Peyer's patch (tissue), 4 donors: ENCODE measurements around the gene TBC1D28. TPM values are rescaled to one million over a fixed set of nuclear protein-coding genes. Genes with fewer than 3 reads are reported as not detected.
"Not testable (repeated sequence)": the region's sequence is repeated elsewhere in the genome, so short reads cannot be mapped to it uniquely, and the experiment has no call there.

Experiments used
- DNase-seq, 3 donors: peaks; one replicate each; pipeline ENCODE4 v3.0.0-alpha.2; 2017 to 2019
- H3K27ac ChIP-seq, 4 donors: fragments of 200-600 bp; sonication (generic); one replicate each; pipeline ENCODE4 v1.5.1; 2016 to 2019
- H3K27me3 ChIP-seq, 2 donors: fragments of 200-600 bp; sonication (generic); one replicate each; pipeline ENCODE4 v1.5.1; 2019
- H3K36me3 ChIP-seq, 3 donors: fragments of 200-600 bp; sonication (generic); one replicate each; pipeline ENCODE4 v1.5.1; 2016 to 2019
- H3K4me1 ChIP-seq, 4 donors: fragments of 200-600 bp; sonication (generic); one replicate each; pipeline ENCODE4 v1.5.1; 2016 to 2019
- H3K4me3 ChIP-seq, 4 donors: fragments of 200-600 bp; sonication (generic); 1 replicate in 3 of 4; 2 replicates in 1 of 4; pipeline ENCODE4 v1.5.1; 2016 to 2019; ENCODE audit warnings: mild to moderate bottlenecking in 1 of 4
- H3K9me3 ChIP-seq, 4 donors: fragments of 200-600 bp; sonication (generic); one replicate each; pipeline ENCODE4 v1.5.1; 2016 to 2019; ENCODE audit warnings: mild to moderate bottlenecking in 1 of 4
- POLR2A ChIP-seq, 2 donors: fragments of 450-650 bp; IDR thresholded peaks; one replicate each; pipeline ENCODE4 v1.5.1; 2017; ENCODE audit warnings: antibody characterized with exemption in 2 of 2, mild to moderate bottlenecking in 2 of 2, moderate library complexity in 2 of 2
- small RNA-seq, 2 donors: library from RNA; depleted of rRNA; stranded (forward); fragments of <200 nt; gene quantifications; one replicate each; pipeline ENCODE3, GENCODE V24; 2016
- total RNA-seq, 4 donors: library from RNA; depleted of rRNA; stranded (reverse); fragments of >200 nt; gene quantifications; one replicate each; pipeline ENCODE4 v1.1.0, GENCODE V29; 2016
- TF ChIP-seq, protein P1 (sequence below), 6 experiments: fragments of 450-650 bp in 4 of 6; fragments of 200-600 bp in 2 of 6; sonication (generic) in 1 of 6; IDR thresholded peaks; one replicate each; pipeline ENCODE4 v1.5.1; 2017 to 2019; ENCODE audit warnings: antibody characterized with exemption in 6 of 6, mild to moderate bottlenecking in 3 of 6, moderate library complexity in 1 of 6

The TBC1D28 gene
- total RNA-seq, 4 donors from 2014 or later = not detected

GRCh38 chr17:18635773-18636172, 8.4 kb downstream of the TBC1D28 start:
- DNase-seq, H3K4me1 ChIP-seq, H3K27ac ChIP-seq, H3K27me3 ChIP-seq, H3K36me3 ChIP-seq, H3K4me3 ChIP-seq, H3K9me3 ChIP-seq: not testable (repeated sequence)

GRCh38 chr17:18634550-18635263, 9.5 kb downstream of the TBC1D28 start:
- not testable (repeated sequence) for H3K27me3 ChIP-seq, H3K9me3 ChIP-seq, H3K27ac ChIP-seq, H3K4me1 ChIP-seq, H3K36me3 ChIP-seq
- H3K4me3 ChIP-seq = peak overlapping the region in 2 of 4 donors; percentile 9 to 22
- peak in 1 of 3 donors; percentile 41 for DNase-seq

DNA sequence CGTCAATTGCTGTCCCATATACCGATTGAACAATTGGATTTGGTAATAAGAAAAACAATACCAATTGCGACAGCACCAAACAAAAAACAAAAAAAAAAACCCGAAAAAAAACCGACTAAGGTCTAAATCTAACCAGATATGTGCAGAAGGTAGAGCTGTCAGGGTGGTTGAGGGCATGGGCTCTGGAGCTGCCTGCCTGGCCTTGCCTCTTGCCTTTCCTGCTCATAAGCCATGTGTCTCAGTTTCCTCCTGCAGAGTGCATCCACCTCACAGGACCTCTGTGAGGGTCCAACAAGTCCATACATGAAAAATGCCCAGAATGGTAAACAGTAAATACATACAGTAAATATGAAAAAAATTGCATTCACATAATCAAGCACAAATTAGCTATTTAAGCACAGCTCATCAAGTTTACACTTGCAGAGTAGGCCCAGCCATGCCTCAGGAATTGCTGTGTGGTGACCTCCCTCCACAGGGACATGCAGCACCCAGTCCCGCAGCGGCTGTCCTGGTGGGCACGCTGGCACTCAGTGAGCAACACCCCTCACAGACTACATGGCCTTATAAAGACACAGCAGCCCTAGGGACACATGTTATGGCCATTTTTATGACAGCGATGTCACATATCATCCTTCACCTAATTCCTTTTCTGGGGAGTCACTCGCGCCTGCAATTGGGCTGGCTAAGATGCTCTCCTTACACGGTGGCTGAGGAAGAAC, 17.9 kb downstream of the TBC1D28 start:
- Histone ChIP-seq H3K27ac (no peak overlapping the region), H3K36me3 (no peaks in the 10 kb centered on the region), H3K4me3 (peak overlapping the region in 1 of 4 donors; percentile 13), H3K4me1 (no peaks in the 10 kb centered on the region), H3K9me3 (no peaks in the 10 kb centered on the region), H3K27me3 (no peaks in the 10 kb centered on the region)
- no peak for TF ChIP-seq POLR2A (IDR thresholded peaks at IDR 0.05)
- TF ChIP-seq, protein P1, sequence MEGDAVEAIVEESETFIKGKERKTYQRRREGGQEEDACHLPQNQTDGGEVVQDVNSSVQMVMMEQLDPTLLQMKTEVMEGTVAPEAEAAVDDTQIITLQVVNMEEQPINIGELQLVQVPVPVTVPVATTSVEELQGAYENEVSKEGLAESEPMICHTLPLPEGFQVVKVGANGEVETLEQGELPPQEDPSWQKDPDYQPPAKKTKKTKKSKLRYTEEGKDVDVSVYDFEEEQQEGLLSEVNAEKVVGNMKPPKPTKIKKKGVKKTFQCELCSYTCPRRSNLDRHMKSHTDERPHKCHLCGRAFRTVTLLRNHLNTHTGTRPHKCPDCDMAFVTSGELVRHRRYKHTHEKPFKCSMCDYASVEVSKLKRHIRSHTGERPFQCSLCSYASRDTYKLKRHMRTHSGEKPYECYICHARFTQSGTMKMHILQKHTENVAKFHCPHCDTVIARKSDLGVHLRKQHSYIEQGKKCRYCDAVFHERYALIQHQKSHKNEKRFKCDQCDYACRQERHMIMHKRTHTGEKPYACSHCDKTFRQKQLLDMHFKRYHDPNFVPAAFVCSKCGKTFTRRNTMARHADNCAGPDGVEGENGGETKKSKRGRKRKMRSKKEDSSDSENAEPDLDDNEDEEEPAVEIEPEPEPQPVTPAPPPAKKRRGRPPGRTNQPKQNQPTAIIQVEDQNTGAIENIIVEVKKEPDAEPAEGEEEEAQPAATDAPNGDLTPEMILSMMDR (IDR thresholded peaks at IDR 0.05) = no peak
- no peak for DNase-seq

DNA sequence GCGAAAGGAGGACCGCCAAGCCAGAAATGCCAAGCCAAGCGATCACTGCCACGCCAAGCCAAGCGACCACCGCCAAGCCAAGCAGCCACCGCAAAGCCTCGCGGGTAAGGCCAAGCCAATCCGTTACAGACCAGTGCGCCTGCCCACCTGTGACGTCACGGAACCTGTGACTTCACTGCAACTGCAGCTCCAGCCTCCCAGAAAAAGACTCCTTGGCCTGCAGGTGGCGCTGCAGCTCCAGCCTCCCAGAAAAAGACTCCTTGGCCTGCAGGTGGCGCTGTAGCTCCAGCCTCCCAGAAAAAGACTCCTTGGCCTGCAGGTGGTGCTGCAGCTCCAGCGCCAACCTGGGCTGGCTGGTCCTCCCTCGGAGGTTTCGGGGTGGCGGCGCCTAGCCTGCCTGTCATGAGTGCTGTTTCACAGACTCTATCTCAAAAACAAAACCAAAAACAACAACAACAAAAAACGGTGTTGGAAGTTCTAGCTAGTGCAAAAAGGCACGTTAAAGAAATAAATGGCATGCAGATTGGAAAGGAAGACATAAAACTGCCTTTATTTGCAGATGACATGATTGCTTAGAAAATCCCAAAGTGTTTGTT, 18.6 kb downstream of the TBC1D28 start:
- not testable (repeated sequence) for H3K4me1 ChIP-seq, H3K27me3 ChIP-seq, H3K9me3 ChIP-seq, H3K36me3 ChIP-seq
- peak; percentile 84 to 95 (median 89) for DNase-seq
- peak overlapping the region in 2 of 4 donors; percentile 62 to 80 for H3K27ac ChIP-seq
- TF ChIP-seq, protein P1 (IDR thresholded peaks at IDR 0.05) = peak; percentile 98 to 100 (median 100)
- H3K4me3 ChIP-seq = peak overlapping the region; percentile 6 to 57 (median 38)

DNA sequence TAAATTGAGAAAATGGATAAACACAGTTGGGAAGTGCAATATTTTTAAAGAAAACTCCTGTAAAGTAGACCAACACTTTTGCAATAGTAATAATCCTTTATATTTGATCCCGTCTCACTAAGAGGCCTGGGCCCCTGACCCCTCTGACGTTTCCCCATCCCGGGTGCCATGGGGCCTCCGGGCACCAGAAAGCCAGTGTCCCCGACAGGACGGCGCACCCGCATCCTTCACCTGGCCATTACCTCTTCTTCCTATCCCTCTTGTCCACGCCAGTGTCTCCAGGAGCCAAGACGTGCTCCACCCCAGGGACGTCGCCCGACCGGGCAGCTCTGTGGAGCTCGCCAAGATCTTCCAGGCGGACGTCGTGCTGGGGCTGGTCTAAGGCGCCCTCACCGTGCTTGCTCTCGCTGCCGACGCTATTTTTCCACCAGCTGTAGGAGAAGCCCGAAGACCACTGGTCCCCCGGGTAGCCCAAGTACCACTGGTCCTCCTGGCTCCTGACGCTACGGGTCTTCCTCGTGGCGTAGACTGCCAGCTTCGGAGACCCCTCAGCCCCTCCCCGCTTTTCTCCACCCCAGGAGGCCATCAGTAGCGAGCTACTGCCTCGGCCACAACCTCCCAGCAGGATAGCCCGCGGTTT, 19.2 kb downstream of the TBC1D28 start:
- H3K4me1 ChIP-seq, H3K27me3 ChIP-seq, H3K9me3 ChIP-seq, H3K36me3 ChIP-seq: not testable (repeated sequence)
- peak in 1 of 3 donors; percentile 53 for DNase-seq
- peak overlapping the region in 2 of 4 donors; percentile 62 to 80 for H3K27ac ChIP-seq
- H3K4me3 ChIP-seq = peak overlapping the region; percentile 6 to 57 (median 38)

- not testable (repeated sequence) for H3K4me1 ChIP-seq, H3K9me3 ChIP-seq, H3K4me3 ChIP-seq, H3K27me3 ChIP-seq, H3K36me3 ChIP-seq, H3K27ac ChIP-seq, DNase-seq
These were observed 26.6 kb downstream of the TBC1D28 start for GRCh38 chr17:18617613-18618012.

- not testable (repeated sequence) for H3K4me1 ChIP-seq, H3K27me3 ChIP-seq, H3K4me3 ChIP-seq, H3K9me3 ChIP-seq, H3K36me3 ChIP-seq, H3K27ac ChIP-seq, DNase-seq
These were observed 31.2 kb downstream of the TBC1D28 start for GRCh38 chr17:18613016-18613415.

DNA sequence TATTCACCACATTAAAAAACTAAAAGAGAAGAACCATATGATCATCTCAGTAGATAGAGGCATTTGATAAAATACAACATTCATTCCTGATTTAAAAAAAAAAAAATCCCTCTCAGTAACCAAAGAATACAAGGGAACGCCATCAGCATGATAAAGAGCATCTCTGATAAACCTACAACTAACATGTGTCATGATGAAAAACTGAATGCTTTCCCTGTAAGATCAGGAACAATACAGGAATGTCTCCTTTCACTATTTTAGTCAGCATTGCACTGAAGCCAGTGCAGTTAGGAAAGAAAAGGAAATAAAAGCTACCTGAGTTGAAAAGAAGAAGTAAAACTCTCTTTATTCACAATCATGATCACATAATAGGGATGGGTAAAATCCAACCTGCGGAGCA, 51.1 kb downstream of the TBC1D28 start:
- H3K4me3 ChIP-seq, H3K4me1 ChIP-seq, H3K27me3 ChIP-seq, DNase-seq, H3K27ac ChIP-seq, H3K9me3 ChIP-seq, H3K36me3 ChIP-seq: not testable (repeated sequence)

Small RNA genes lying within 50 kb of the gene (small RNA-seq; reads per million reads assigned to genes)
- 0 reads per million in 2 donors for gene AC026271.2

Other genes with a start within 250 kb of the TBC1D28 start
- gene LGALS9C, start 167.6 kb downstream of the TBC1D28 start, total RNA-seq = 10 to 100 TPM; 15.3 to 47.3 (median 19.7) TPM
- gene FOXO3B, start 37.9 kb upstream of the TBC1D28 start, total RNA-seq = 10 to 100 TPM in 1 of 4 donors, 1 to 10 TPM in 3; 2.5 to 14.0 (median 5.5) TPM
- under 1 TPM in 1 of 4 donors, not detected in 3; 0.83 TPM for gene FBXW10, start 99.7 kb upstream of the TBC1D28 start, total RNA-seq
- gene TVP23B, start 136.8 kb upstream of the TBC1D28 start, total RNA-seq = 10 to 100 TPM; 14.0 to 48.5 (median 31.1) TPM
- 10 to 100 TPM; 20.0 to 48.7 (median 35.0) TPM for gene PRPSAP2, start 213.7 kb upstream of the TBC1D28 start, total RNA-seq